ENCODE data around the gene EHD4.

GRCh38 chr15:41856262-41856661 is 116.1 kb downstream of the EHD4 start:
- TF ChIP-seq POLR2A (IDR thresholded peaks at IDR 0.05) = no peak
- TF ChIP-seq, protein P1, sequence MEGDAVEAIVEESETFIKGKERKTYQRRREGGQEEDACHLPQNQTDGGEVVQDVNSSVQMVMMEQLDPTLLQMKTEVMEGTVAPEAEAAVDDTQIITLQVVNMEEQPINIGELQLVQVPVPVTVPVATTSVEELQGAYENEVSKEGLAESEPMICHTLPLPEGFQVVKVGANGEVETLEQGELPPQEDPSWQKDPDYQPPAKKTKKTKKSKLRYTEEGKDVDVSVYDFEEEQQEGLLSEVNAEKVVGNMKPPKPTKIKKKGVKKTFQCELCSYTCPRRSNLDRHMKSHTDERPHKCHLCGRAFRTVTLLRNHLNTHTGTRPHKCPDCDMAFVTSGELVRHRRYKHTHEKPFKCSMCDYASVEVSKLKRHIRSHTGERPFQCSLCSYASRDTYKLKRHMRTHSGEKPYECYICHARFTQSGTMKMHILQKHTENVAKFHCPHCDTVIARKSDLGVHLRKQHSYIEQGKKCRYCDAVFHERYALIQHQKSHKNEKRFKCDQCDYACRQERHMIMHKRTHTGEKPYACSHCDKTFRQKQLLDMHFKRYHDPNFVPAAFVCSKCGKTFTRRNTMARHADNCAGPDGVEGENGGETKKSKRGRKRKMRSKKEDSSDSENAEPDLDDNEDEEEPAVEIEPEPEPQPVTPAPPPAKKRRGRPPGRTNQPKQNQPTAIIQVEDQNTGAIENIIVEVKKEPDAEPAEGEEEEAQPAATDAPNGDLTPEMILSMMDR (IDR thresholded peaks at IDR 0.05) = no peak

All from body of pancreas (tissue), 4 donors.